HG03378 (cell line): Measurements from ENCODE around the gene IKZF4.

Experiments used
- ATAC-seq: cut with Tn5 transposase; IDR thresholded peaks from one replicate; pipeline ENCODE4 v1.9.1; 2021; ENCODE audit warnings: mild to moderate bottlenecking, moderate library complexity; ENCODE audit not compliant: unreplicated experiment

IKZF4 gene

DNA sequence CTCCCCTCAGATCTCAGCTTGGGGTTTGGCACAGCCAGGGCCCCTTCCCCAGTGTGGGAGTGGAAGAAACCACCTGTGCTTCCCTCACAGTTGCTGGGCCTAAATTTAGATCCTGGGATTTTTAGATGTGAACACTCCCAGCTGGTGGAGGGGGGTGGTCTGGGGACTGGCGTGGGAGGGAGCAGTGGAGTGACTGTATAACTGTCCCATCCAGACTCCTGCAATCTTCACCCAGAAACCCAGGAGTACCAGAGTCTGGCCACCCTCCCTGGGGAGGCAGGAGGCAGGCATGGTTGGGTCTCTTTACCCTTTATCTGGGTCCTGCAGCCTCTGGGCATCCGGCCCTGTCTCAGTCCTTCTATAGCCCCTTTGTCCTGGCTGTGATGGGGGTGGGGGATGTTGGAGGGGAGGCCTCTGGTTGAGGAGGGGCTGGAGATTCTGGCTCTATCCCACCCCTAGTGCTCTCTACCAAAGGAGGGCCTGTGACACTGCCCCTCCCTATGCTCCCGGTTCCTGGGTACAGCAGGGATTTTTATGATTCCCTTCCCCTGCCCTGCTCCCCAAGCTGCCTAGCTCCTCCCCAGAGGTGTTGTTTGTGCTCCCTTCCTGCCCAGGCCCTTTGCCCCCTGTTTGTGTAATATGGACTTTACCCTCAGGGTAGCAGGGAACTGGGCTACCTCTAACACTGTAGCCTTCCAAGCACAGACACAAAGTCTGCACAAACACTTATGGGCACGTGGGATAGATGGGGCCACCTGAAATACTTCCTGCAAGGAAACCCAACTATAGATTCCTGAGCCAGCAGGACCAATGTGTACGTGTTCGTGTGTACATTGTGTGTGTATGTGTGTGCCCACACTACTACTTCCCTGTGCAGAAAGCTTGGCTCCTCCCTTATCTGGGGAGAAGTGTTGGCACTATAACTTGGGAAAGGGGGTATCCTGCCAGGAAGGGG, 60.8 kb downstream of the IKZF4 start:
- no peak for ATAC-seq

DNA sequence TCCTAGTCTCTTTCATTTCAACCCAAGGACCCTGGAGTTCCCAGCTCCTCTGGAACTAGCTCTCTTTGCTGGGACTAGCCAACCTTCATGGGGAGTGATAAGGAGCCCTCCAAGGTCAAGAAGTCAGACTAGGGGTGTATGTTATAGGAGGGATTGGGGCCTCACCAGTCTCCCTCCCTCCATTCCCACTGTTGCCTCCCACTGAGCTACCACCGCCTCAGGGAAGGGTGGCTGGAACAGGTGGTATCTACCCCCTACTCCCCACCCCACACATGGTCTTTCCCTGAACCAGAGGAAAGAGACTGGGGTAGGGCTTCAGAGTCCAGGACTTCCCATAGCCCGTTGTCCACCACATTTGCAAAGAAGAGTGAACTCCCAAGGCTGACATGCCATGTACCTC, 61.5 kb downstream of the IKZF4 start:
- ATAC-seq: no peak

GRCh38 chr12:56082967-56083366, 62.1 kb downstream of the IKZF4 start:
- no peak for ATAC-seq

- ATAC-seq: no peak
Measured at GRCh38 chr12:56084958-56085543, 64.2 kb downstream of the IKZF4 start.

- ATAC-seq: no peak
Measured at GRCh38 chr12:56086096-56086495, 65.3 kb downstream of the IKZF4 start.

DNA sequence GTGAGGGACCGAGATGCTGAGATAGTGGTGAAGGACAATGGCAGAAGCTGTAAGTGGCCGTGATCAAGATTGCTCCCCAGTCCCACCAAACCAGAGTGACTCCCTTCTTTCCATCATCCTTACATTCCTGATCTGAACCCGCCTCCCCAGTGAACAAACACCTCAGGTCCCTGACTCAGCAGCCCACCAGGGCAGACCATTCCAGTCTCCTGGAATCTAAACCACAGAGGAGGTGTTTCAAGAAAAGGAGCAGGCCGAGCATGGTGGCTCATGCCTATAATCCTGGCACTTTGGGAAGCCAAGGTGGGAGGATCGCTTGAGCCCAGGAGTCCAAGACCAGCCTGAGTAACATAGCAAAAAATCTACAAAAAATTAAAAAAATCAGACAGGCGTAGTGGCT, 65.8 kb downstream of the IKZF4 start:
- ATAC-seq: no peak

GRCh38 chr12:56087220-56087619, 66.4 kb downstream of the IKZF4 start:
- ATAC-seq: no peak
